K562 (cell line): Measurements from ENCODE around the gene IFNGR1. TPM values are rescaled to one million over a fixed set of nuclear protein-coding genes. Genes with fewer than 3 reads are reported as not detected.

Experiments
- ATAC-seq: fragments of 200-7000 bp; cut with Tn5 transposase; 3 replicates; pipeline ENCODE4 v1.9.1; 2020; ENCODE audit warnings: moderate library complexity
- BruUV-seq: library from RNA; stranded (reverse); fragments of 400-500 nt; replicated peaks from 2 replicates; lab custom pipeline; 2021; lab: Mats Ljungman, UMichigan
- CTCF ChIA-PET: fragments of 300-600 bp; formaldehyde crosslinking; extraction: SDS; loops from one replicate; lab custom pipeline; 2021; ENCODE audit warnings: low intra/inter-chr PET ratio; lab: Yijun Ruan, JAX
- POLR2A ChIA-PET: fragments of 300-600, 350-650 bp; sonication (Branson Sonifier 250); formaldehyde crosslinking; extraction: SDS; loops from one replicate; lab custom pipeline; 2021; ENCODE audit warnings: antibody characterized with exemption, inconsistent platforms; lab: Yijun Ruan, JAX
- DNase-seq, 4 experiments: peaks; one replicate each; pipeline versions ENCODE4 v3.0.0 to v3.0.0-alpha.2; 2011 to 2018; ENCODE audit warnings: low spot score in 3 of 4, mixed read lengths in 3 of 4; ENCODE audit errors: extremely low read depth in 1 of 4
- FAIRE-seq: peaks from 2 replicates; lab custom pipeline; 2011; peaks lifted over from hg19 to GRCh38; lab: Jason Lieb, UNC
- H2AFZ ChIP-seq: 2 replicates; pipeline ENCODE4 v1.6.0; 2011; ENCODE audit warnings: low read depth, low read length, control low read depth, inconsistent platforms
- H3K27ac ChIP-seq: fragments of 200-600 bp; 3 replicates; pipeline ENCODE4 v1.8.0; 2011; ENCODE audit warnings: low read depth, mild to moderate bottlenecking, control low read depth, inconsistent platforms, low read length, moderate library complexity, mixed read lengths; ENCODE audit errors: extremely low read depth
- H3K27me3 ChIP-seq, 2 experiments: fragments of 300-600 bp in 1 of 2; 2 replicates in 1 of 2; 3 replicates in 1 of 2; pipeline versions ENCODE4 v1.6.0 to v1.8.0; 2011; ENCODE audit warnings: inconsistent platforms in 2 of 2, low read length in 2 of 2, mild to moderate bottlenecking in 1 of 2, mixed read lengths in 1 of 2, moderate library complexity in 1 of 2; ENCODE audit not compliant: control insufficient read depth in 2 of 2, insufficient read depth in 2 of 2
- H3K36me3 ChIP-seq: fragments of 300-600 bp; 3 replicates; pipeline ENCODE4 v1.8.0; 2011; ENCODE audit warnings: mild to moderate bottlenecking, low read length, inconsistent platforms; ENCODE audit not compliant: control insufficient read depth, insufficient read depth
- H3K4me1 ChIP-seq, 2 experiments: fragments of 200-600 bp in 1 of 2; replicated peaks in 1 of 2; 2 replicates in 1 of 2; 3 replicates in 1 of 2; pipeline versions ENCODE4 v1.5.1 to v1.8.0; 2011; ENCODE audit warnings: inconsistent platforms in 2 of 2, low read length in 2 of 2, mild to moderate bottlenecking in 1 of 2, mixed read lengths in 1 of 2, moderate library complexity in 1 of 2; ENCODE audit not compliant: control insufficient read depth in 2 of 2, insufficient read depth in 2 of 2
- H3K4me2 ChIP-seq: 2 replicates; pipeline ENCODE4 v1.6.1; 2011; ENCODE audit warnings: low read length, control low read depth, inconsistent platforms, mixed read lengths; ENCODE audit not compliant: insufficient read depth
- H3K4me3 ChIP-seq: fragments of 200-600 bp; sonication (generic), shearing (Covaris generic); 2 replicates; pipeline ENCODE4 v1.5.1; 2016; ENCODE audit warnings: control low read depth, inconsistent platforms
- H3K79me2 ChIP-seq: fragments of 200-600 bp; 3 replicates; pipeline ENCODE4 v1.8.0; 2011; ENCODE audit warnings: low read length, inconsistent platforms; ENCODE audit not compliant: control insufficient read depth, insufficient read depth
- H3K9ac ChIP-seq, 2 experiments: 2 replicates each; pipeline versions ENCODE4 v1.6.0 to v1.6.1; 2011; ENCODE audit warnings: low read depth in 2 of 2, low read length in 2 of 2, control low read depth in 1 of 2, inconsistent platforms in 1 of 2, mild to moderate bottlenecking in 1 of 2, mixed read lengths in 1 of 2; ENCODE audit not compliant: insufficient read depth in 1 of 2
- H3K9me1 ChIP-seq: one replicate; pipeline ENCODE4 v1.6.0; 2011; ENCODE audit warnings: inconsistent platforms, mild to moderate bottlenecking, low read length, moderate library complexity; ENCODE audit not compliant: control insufficient read depth, insufficient read depth
- H3K9me3 ChIP-seq: replicated peaks from 2 replicates; pipeline ENCODE4 v1.5.1; 2011; ENCODE audit warnings: low read depth, low read length, inconsistent platforms; ENCODE audit not compliant: control insufficient read depth, insufficient read depth
- H4K20me1 ChIP-seq: replicated peaks from 2 replicates; pipeline ENCODE4 v1.6.1; 2011; ENCODE audit warnings: low read length, inconsistent platforms, mixed read lengths; ENCODE audit not compliant: control insufficient read depth, insufficient read depth
- CXXC5 ChIP-seq: fragments of 250-450 bp; sonication (Bioruptor Pico); IDR thresholded peaks from 2 replicates; pipeline ENCODE4 v1.8.0; 2022; ENCODE audit warnings: inconsistent platforms, mild to moderate bottlenecking, moderate library complexity
- ESRRA ChIP-seq: fragments of 450-650 bp; IDR thresholded peaks from 2 replicates; pipeline ENCODE4 v1.6.1; 2014; ENCODE audit warnings: low read depth, mild to moderate bottlenecking, moderate library complexity, borderline replicate concordance
- ZFX ChIP-seq: sonication (generic); formaldehyde crosslinking; IDR thresholded peaks from 2 replicates; pipeline ENCODE4 v1.8.0; 2022; ENCODE audit warnings: mild to moderate bottlenecking, missing genetic modification reagents, moderate library complexity
- WGBS: fragments of 100-300 bp; shearing (Covaris generic); methylation state at CpG from one replicate; pipeline ENCODE4 v1.1.6; 2016; ENCODE audit warnings: low coverage, mixed read lengths; ENCODE audit not compliant: insufficient coverage; ENCODE audit errors: missing lambda C conversion rate; 5-methylcytosine and 5-hydroxymethylcytosine counted together
- in situ Hi-C: fragments of 300-500 bp; cut with MboI; formaldehyde crosslinking; loops from 4 replicates; pipeline ENCODE4 v1.15.0; 2018; ENCODE audit warnings: inconsistent platforms, mixed read lengths
- intact Hi-C: fragments of 100-400 bp; cut with micrococcal nuclease; formaldehyde crosslinking; loops from 2 replicates; pipeline ENCODE4 v1.14.2; 2022
- polyA plus RNA-seq, 8 experiments: library from polyadenylated mRNA; depleted of rRNA in 4 of 8; stranded (reverse) in 5 of 8; unstranded in 3 of 8; fragments of >200 nt; fragmentation: Nextera tagmentation in 2 of 8; fragmentation: Illumina TruSeq in 1 of 8; extraction: Ambion mirVana in 2 of 8; extraction: Trizol in 1 of 8; gene quantifications; 2 replicates each; pipeline versions ENCODE4 v1.2.1 to v1.2.3, GENCODE V29; 2011 to 2014; ENCODE audit warnings: inconsistent platforms in 1 of 8, missing spikeins in 1 of 8
- total RNA-seq, 7 experiments: library from RNA; depleted of rRNA in 6 of 7; stranded (reverse); fragments of >200 nt in 6 of 7; fragmentation: Illumina TruSeq in 2 of 7; extraction: Trizol in 2 of 7; gene quantifications; 2 replicates each; pipeline versions ENCODE4 v1.2.1 to v1.2.3, GENCODE V29; 2011 to 2021; ENCODE audit warnings: low replicate concordance in 1 of 7
- TF ChIP-seq, protein P1 (sequence below): fragments of 250-450 bp; sonication (Bioruptor Pico); IDR thresholded peaks from 2 replicates; pipeline ENCODE4 v1.5.0; 2021; ENCODE audit warnings: mild to moderate bottlenecking, borderline replicate concordance

Gene IFNGR1
- total and polyA plus RNA-seq, 9 of the 15 experiments (the other 6 are each of a cell fraction or from before 2014, with no cell fraction given): 14.7 to 47.0 (median 26.7) TPM

DNA sequence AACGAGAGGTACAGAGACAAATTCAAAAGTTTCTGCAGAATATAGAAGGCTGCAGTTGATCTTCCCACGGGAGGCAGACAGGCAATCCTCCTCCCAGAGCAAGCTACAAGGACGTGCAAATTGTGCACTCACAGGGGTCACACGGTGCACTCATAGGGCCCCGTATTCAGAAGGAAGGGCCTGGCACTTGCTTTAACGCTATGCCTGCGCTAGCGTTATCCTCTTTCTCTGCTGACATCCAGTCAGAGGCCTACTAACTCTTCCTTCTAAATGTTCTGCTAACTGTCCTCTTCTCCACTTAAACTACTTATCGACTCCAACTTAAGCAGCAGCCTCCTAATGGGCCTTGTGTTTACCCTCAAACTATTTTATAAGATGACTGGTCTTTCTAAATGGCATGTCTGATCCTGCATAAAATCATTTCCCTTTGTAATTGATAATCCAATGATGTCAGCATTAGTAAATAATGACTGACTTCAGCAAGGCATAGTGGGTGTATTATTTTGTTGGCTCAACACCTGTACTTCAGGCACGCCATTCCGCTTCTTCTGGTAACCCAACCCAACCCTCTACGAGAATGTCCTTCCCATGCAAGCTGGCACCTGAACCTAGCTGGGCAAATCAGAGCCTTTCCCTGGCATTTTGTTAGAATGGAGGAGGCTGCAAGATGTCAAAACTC lies 2.2 kb downstream of the IFNGR1 start:
- peak; percentile 34 for TF ChIP-seq ZFX (CRISPR knock-in tag)
- peak; percentile 12; the same call in 1 of the 2 replicates for TF ChIP-seq CXXC5 (CRISPR knock-in tag)
- TF ChIP-seq, protein P1, sequence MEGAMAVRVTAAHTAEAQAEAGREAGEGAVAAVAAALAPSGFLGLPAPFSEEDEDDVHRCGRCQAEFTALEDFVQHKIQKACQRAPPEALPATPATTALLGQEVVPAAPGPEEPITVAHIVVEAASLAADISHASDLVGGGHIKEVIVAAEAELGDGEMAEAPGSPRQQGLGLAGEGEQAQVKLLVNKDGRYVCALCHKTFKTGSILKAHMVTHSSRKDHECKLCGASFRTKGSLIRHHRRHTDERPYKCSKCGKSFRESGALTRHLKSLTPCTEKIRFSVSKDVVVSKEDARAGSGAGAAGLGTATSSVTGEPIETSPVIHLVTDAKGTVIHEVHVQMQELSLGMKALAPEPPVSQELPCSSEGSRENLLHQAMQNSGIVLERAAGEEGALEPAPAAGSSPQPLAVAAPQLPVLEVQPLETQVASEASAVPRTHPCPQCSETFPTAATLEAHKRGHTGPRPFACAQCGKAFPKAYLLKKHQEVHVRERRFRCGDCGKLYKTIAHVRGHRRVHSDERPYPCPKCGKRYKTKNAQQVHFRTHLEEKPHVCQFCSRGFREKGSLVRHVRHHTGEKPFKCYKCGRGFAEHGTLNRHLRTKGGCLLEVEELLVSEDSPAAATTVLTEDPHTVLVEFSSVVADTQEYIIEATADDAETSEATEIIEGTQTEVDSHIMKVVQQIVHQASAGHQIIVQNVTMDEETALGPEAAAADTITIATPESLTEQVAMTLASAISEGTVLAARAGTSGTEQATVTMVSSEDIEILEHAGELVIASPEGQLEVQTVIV (CRISPR knock-in tag): no peak
- no peak for TF ChIP-seq ESRRA
- Histone ChIP-seq H3K9me1 (no peaks in the 10 kb centered on the region), H3K4me2 (peak overlapping the region; percentile 99), H3K4me1 (peaks cover 9 to 33% of the 10 kb centered on the region in 2 experiments), H3K27me3 (no peaks in the 10 kb centered on the region), H3K36me3 (no peaks in the 10 kb centered on the region; the same call in 2 of the 3 replicates), H3K4me3 (0 out of 2 replicates have a peak overlapping the region, but pooled peaks have one; percentile 79), H3K27ac (no peak overlapping the region), H2AFZ (no peak overlapping the region), H4K20me1 (peaks cover 4% of the 10 kb centered on the region; the same call in 1 of the 2 replicates), H3K9ac (peak overlapping the region in 1 of 2 experiments; percentile 69; a peak in 1 of 4 replicates), H3K9me3 (peaks cover 6% of the 10 kb centered on the region), H3K79me2 (peaks cover 70% of the 10 kb centered on the region)
- BruUV-seq: no TSS peak
- no peak for ATAC-seq
- DNase-seq: no peak
- in situ Hi-C loops: no loop called here
- POLR2A ChIA-PET: interaction anchor here (1.3 to 1.5 kb wide), 3 partner anchors 8 to 21 kb away, joined by 3 to 7 read pairs (median 3); no protein-coding TSS in a partner anchor
- no peak for FAIRE-seq
- intact Hi-C loops: no loop called here
- CTCF ChIA-PET: interaction anchor here (0.6 kb wide), 1 partner anchor 198 kb away, joined by 3 read pairs; no protein-coding TSS in a partner anchor
- 57% methylated on average over 12 of the region's 12 CpGs for WGBS
